HepG2 (cell line): Measurements from ENCODE around the gene PSMA2. TPM values are rescaled to one million over a fixed set of nuclear protein-coding genes. Genes with fewer than 3 reads are reported as not detected.

Experiments
- ESRRA ChIP-seq: sonication (generic); formaldehyde crosslinking; IDR thresholded peaks from 2 replicates; pipeline ENCODE4 v1.5.1; 2020; ENCODE audit warnings: mild to moderate bottlenecking, low read depth, missing genetic modification reagents
- GPN1 ChIP-seq: sonication (generic); formaldehyde crosslinking; IDR thresholded peaks from 2 replicates; pipeline ENCODE4 v1.5.1; 2020; ENCODE audit warnings: missing genetic modification reagents, borderline replicate concordance
- ISX ChIP-seq: sonication (generic); formaldehyde crosslinking; conservative IDR thresholded peaks from 2 replicates; pipeline ENCODE4 v1.5.0; 2020; ENCODE audit warnings: missing genetic modification reagents
- KDM2A ChIP-seq: sonication (generic); formaldehyde crosslinking; IDR thresholded peaks from 2 replicates; pipeline ENCODE4 v1.4.0; 2020; ENCODE audit warnings: low read depth, missing genetic modification reagents, borderline replicate concordance
- KLF11 ChIP-seq: IDR thresholded peaks from 2 replicates; pipeline ENCODE4 v1.6.1; 2016; ENCODE audit warnings: missing compliant biosample characterization
- MED1 ChIP-seq: sonication (generic); formaldehyde crosslinking; IDR thresholded peaks from 2 replicates; pipeline ENCODE4 v1.4.0; 2020; ENCODE audit warnings: missing genetic modification reagents
- MTF1 ChIP-seq: sonication (generic); formaldehyde crosslinking; IDR thresholded peaks from 2 replicates; pipeline ENCODE4 v1.5.0; 2020; ENCODE audit warnings: missing genetic modification reagents
- MXI1 ChIP-seq: IDR thresholded peaks from 3 replicates; pipeline ENCODE4 v1.6.1; 2012; ENCODE audit warnings: low read depth, low read length, inconsistent platforms, borderline replicate concordance
- MYC ChIP-seq: sonication (generic); formaldehyde crosslinking; IDR thresholded peaks from 2 replicates; pipeline ENCODE4 v1.9.0; 2021; ENCODE audit warnings: missing genetic modification reagents, borderline replicate concordance
- RFX1 ChIP-seq: fragments of 450-650 bp; IDR thresholded peaks from 2 replicates; pipeline ENCODE4 v1.6.1; 2017
- ZKSCAN8 ChIP-seq: IDR thresholded peaks from 2 replicates; pipeline ENCODE4 v1.6.1; 2016; ENCODE audit warnings: borderline replicate concordance, missing genetic modification reagents, missing compliant biosample characterization
- ZNF10 ChIP-seq: sonication (generic); formaldehyde crosslinking; IDR thresholded peaks from 2 replicates; pipeline ENCODE4 v1.4.0; 2020; ENCODE audit warnings: mild to moderate bottlenecking, low read depth, missing genetic modification reagents, borderline replicate concordance
- ZNF136 ChIP-seq: sonication (generic); formaldehyde crosslinking; IDR thresholded peaks from 2 replicates; pipeline ENCODE4 v1.8.1; 2022; ENCODE audit warnings: low read depth, mild to moderate bottlenecking, moderate library complexity, missing genetic modification reagents
- ZNF572 ChIP-seq: sonication (generic); formaldehyde crosslinking; IDR thresholded peaks from 2 replicates; pipeline ENCODE4 v1.5.1; 2020; ENCODE audit warnings: mild to moderate bottlenecking, missing genetic modification reagents
- polyA plus RNA-seq, 8 experiments: library from polyadenylated mRNA; depleted of rRNA in 3 of 8; stranded (reverse) in 7 of 8; unstranded in 1 of 8; fragments of >200 nt; fragmentation: Illumina TruSeq in 4 of 8; extraction: Trizol in 4 of 8; gene quantifications; 2 replicates each; pipeline versions ENCODE4 v1.2.1 to v1.2.3, GENCODE V29; 2011 to 2016; ENCODE audit warnings: low read depth in 4 of 8, missing spikeins in 1 of 8, mixed read lengths in 1 of 8; ENCODE audit not compliant: insufficient read depth in 1 of 8
- total RNA-seq, 5 experiments: library from RNA; depleted of rRNA; stranded (reverse); fragments of >200 nt; fragmentation: Illumina TruSeq; extraction: Trizol; gene quantifications; 2 replicates each; pipeline ENCODE4 v1.2.3, GENCODE V29; 2016; ENCODE audit warnings: low read depth in 1 of 5
- TF ChIP-seq, protein P1 (sequence below): sonication (generic); formaldehyde crosslinking; IDR thresholded peaks from 2 replicates; pipeline ENCODE4 v1.8.1; 2022; ENCODE audit warnings: low read depth, mild to moderate bottlenecking, missing genetic modification reagents
- TF ChIP-seq, protein P2 (sequence below): sonication (generic); formaldehyde crosslinking; conservative IDR thresholded peaks from 2 replicates; pipeline ENCODE4 v1.5.0; 2020; ENCODE audit warnings: missing genetic modification reagents
- TF ChIP-seq, protein P3 (sequence below): sonication (generic); formaldehyde crosslinking; IDR thresholded peaks from 2 replicates; pipeline ENCODE4 v1.8.1; 2023; ENCODE audit warnings: mild to moderate bottlenecking, missing genetic modification reagents
- TF ChIP-seq, protein P4 (sequence below): sonication (generic); formaldehyde crosslinking; IDR thresholded peaks from 2 replicates; pipeline ENCODE4 v1.8.0; 2022; ENCODE audit warnings: mild to moderate bottlenecking, missing genetic modification reagents, moderate library complexity
- TF ChIP-seq, protein P5 (sequence below): sonication (generic); formaldehyde crosslinking; IDR thresholded peaks from 2 replicates; pipeline ENCODE4 v1.9.0; 2021; ENCODE audit warnings: missing genetic modification reagents, borderline replicate concordance
- TF ChIP-seq, protein P6 (sequence below): sonication (generic); formaldehyde crosslinking; IDR thresholded peaks from 2 replicates; pipeline ENCODE4 v1.5.1; 2020; ENCODE audit warnings: missing genetic modification reagents, mild to moderate bottlenecking, borderline replicate concordance

Gene PSMA2
- total and polyA plus RNA-seq, 2 of the 13 experiments (the other 11 are each of a cell fraction or from before 2014, with no cell fraction given) = 125 to 266 TPM

DNA sequence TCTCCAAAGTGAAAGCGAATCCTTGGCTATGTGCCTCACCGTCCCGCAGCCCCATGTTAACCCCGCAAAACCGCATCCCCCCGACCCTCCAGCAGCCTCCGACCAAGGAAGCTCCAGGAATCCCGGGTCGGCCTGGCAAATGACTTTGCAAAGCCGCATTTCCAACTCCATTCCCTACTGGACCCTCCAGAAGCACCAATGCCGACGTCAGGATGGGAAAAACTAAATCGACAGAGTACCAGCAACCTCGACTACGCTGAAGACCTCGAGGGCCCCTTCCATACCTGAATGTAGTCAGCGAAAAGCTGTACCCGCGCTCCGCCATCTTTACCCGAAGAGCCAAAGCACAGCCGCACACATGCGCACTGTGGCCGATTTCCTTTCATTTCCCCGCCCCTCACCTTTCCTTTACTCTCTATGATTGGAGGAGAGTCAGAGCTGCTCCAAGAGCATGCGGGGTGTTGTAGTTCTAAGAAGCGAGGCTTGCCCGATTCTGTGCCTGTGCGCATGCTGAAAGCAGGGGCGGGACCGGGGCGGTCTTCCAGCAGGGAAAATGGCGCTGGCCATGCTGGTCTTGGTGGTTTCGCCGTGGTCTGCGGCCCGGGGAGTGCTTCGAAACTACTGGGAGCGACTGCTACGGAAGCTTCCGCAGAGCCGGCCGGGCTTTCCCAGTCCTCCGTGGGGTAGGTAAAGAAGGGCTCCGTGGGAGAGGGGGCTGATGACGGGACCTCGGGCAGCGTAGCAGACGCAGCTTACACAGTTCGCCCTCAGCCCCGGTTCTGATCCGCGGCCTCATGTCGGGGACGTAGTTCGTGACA, at the start of gene PSMA2, which contains the start of gene MRPL32 (continued):
- TF ChIP-seq, protein P1, sequence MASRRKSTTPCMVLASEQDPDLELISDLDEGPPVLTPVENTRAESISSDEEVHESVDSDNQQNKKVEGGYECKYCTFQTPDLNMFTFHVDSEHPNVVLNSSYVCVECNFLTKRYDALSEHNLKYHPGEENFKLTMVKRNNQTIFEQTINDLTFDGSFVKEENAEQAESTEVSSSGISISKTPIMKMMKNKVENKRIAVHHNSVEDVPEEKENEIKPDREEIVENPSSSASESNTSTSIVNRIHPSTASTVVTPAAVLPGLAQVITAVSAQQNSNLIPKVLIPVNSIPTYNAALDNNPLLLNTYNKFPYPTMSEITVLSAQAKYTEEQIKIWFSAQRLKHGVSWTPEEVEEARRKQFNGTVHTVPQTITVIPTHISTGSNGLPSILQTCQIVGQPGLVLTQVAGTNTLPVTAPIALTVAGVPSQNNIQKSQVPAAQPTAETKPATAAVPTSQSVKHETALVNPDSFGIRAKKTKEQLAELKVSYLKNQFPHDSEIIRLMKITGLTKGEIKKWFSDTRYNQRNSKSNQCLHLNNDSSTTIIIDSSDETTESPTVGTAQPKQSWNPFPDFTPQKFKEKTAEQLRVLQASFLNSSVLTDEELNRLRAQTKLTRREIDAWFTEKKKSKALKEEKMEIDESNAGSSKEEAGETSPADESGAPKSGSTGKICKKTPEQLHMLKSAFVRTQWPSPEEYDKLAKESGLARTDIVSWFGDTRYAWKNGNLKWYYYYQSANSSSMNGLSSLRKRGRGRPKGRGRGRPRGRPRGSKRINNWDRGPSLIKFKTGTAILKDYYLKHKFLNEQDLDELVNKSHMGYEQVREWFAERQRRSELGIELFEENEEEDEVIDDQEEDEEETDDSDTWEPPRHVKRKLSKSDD (CRISPR knock-in tag) = 0 out of 2 replicates have a peak, but pooled peaks have one; percentile 16
- TF ChIP-seq KLF11 (peak; percentile 68; the same call in 1 of the 2 replicates), MXI1 (peak; percentile 96), ISX (no peak), GPN1 (CRISPR knock-in tag) (no peak), ESRRA (no peak), ZKSCAN8 (CRISPR knock-in tag) (no peak), ZNF572 (CRISPR knock-in tag) (peak; percentile 66; the same call in 1 of the 2 replicates), MYC (CRISPR knock-in tag) (peak; percentile 77; the same call in 1 of the 2 replicates), MTF1 (CRISPR knock-in tag) (no peak), RFX1 (no peak), ZNF10 (CRISPR knock-in tag) (no peak), KDM2A (peak; percentile 59; the same call in 1 of the 2 replicates), ZNF136 (CRISPR knock-in tag) (no peak; the same call in 1 of the 2 replicates), MED1 (CRISPR knock-in tag) (no peak)
- TF ChIP-seq, protein P2, sequence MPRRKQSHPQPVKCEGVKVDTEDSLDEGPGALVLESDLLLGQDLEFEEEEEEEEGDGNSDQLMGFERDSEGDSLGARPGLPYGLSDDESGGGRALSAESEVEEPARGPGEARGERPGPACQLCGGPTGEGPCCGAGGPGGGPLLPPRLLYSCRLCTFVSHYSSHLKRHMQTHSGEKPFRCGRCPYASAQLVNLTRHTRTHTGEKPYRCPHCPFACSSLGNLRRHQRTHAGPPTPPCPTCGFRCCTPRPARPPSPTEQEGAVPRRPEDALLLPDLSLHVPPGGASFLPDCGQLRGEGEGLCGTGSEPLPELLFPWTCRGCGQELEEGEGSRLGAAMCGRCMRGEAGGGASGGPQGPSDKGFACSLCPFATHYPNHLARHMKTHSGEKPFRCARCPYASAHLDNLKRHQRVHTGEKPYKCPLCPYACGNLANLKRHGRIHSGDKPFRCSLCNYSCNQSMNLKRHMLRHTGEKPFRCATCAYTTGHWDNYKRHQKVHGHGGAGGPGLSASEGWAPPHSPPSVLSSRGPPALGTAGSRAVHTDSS (CRISPR knock-in tag) = no peak
- TF ChIP-seq, protein P3, sequence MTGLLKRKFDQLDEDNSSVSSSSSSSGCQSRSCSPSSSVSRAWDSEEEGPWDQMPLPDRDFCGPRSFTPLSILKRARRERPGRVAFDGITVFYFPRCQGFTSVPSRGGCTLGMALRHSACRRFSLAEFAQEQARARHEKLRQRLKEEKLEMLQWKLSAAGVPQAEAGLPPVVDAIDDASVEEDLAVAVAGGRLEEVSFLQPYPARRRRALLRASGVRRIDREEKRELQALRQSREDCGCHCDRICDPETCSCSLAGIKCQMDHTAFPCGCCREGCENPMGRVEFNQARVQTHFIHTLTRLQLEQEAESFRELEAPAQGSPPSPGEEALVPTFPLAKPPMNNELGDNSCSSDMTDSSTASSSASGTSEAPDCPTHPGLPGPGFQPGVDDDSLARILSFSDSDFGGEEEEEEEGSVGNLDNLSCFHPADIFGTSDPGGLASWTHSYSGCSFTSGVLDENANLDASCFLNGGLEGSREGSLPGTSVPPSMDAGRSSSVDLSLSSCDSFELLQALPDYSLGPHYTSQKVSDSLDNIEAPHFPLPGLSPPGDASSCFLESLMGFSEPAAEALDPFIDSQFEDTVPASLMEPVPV (CRISPR knock-in tag) = no peak
- TF ChIP-seq, protein P4, sequence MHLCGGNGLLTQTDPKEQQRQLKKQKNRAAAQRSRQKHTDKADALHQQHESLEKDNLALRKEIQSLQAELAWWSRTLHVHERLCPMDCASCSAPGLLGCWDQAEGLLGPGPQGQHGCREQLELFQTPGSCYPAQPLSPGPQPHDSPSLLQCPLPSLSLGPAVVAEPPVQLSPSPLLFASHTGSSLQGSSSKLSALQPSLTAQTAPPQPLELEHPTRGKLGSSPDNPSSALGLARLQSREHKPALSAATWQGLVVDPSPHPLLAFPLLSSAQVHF (CRISPR knock-in tag) = no peak
- TF ChIP-seq, protein P5, sequence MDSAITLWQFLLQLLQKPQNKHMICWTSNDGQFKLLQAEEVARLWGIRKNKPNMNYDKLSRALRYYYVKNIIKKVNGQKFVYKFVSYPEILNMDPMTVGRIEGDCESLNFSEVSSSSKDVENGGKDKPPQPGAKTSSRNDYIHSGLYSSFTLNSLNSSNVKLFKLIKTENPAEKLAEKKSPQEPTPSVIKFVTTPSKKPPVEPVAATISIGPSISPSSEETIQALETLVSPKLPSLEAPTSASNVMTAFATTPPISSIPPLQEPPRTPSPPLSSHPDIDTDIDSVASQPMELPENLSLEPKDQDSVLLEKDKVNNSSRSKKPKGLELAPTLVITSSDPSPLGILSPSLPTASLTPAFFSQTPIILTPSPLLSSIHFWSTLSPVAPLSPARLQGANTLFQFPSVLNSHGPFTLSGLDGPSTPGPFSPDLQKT (CRISPR knock-in tag) = no peak
- TF ChIP-seq, protein P6, sequence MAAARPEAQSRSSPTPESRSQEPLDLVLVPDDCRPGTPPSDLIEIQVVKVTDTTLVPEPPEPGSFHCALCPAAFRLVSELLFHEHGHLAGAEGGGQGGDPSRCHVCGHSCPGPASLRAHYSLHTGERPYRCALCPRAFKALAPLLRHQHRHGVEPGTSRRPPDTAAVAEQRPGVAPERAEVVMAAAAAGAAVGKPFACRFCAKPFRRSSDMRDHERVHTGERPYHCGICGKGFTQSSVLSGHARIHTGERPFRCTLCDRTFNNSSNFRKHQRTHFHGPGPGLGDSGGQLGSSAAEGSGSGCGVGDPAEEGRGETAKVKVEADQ (CRISPR knock-in tag) = no peak
